ENCODE measurements around the gene SSC5D.

DNA sequence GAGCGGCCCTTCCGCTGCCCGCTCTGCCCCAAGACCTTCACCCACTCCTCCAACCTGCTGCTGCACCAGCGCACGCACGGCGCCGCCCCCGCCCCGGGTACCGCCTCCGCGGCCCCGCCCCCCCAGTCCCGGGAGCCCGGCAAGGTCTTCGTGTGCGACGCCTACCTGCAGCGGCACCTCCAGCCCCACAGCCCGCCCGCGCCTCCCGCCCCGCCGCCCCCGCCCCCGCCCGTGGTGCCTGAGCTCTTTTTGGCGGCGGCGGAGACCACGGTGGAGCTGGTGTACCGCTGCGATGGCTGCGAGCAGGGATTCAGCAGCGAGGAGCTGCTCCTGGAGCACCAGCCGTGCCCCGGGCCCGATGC, 6.5 kb upstream of the SSC5D start:
- no peak for TF ChIP-seq ZNF274 (IDR thresholded peaks at IDR 0.05; ENCODE audit: low read depth, low read length)
- no peak for TF ChIP-seq YY1 (IDR thresholded peaks at IDR 0.05; ENCODE audit: insufficient read depth, insufficient read length)
- TF ChIP-seq SUZ12 (IDR thresholded peaks at IDR 0.05; ENCODE audit: extremely low read depth, insufficient read depth, insufficient read length) = no peak

All from NT2/D1 (cell line).